Ishikawa (cell line): ENCODE data around the gene CAMTA2.

Experiments used
- CEBPB ChIP-seq: IDR thresholded peaks from 2 replicates; pipeline ENCODE4 v1.6.1; 2012
- CREB1 ChIP-seq: IDR thresholded peaks from 2 replicates; pipeline ENCODE4 v1.6.1; 2012; ENCODE audit warnings: low read depth
- FOXM1 ChIP-seq: IDR thresholded peaks from 2 replicates; pipeline ENCODE4 v1.6.1; 2012; ENCODE audit warnings: low read depth, borderline replicate concordance

DNA sequence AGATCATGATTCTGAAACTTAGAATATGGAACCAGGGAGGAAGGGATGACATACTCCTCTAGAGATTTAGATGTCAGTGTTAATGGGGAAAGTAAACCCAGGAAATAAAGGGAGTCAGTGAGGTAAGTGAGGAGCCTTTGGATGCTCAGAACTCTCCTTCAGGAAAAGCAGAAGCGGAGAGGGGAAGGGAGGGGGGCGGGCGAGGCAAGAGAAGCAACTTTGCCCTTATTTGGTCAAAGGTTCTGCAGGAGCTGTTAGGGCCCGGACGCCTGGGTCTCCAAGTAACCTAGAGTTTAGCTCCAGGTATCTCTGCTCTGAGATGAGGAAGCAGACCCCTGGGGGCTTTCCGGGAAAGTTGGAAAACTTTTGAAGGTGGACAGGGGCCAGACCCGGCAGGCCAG lies 40.5 kb downstream of the CAMTA2 start:
- TF ChIP-seq CREB1 = no peak
- TF ChIP-seq CEBPB = no peak
- TF ChIP-seq FOXM1 = no peak
